ENCODE data around the gene SYT14. TPM values are rescaled to one million over a fixed set of nuclear protein-coding genes. Genes with fewer than 3 reads are reported as not detected.

The SYT14 gene
- total RNA-seq, 1 experiment from 2014 or later = 10.3 TPM

DNA sequence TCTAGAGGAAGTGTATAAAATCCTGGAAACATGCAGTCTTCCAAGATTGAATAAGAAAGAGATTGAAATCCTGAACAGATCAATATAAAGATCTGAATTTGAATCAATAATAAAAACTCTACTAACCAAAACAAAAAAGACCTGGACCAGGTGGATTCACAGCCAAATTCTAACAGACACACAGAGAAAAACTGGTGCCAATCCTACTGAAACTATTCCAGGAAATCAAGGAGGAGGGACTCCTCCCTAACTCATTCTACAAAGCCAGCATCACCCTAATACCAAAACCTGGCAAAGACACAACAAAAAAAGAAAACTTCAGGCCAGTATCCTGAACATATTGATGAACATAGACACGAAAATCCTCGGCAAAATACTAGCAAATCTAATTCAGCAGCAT lies 58.3 kb downstream of the SYT14 start:
- H3K4me1 ChIP-seq (ENCODE audit: insufficient read depth, low read length) = no peaks in the 10 kb centered on the region
- H3K18ac ChIP-seq (ENCODE audit: insufficient read length, low read depth, low read length) = no peak overlapping the region
- H2BK12ac ChIP-seq (ENCODE audit: insufficient read length, low read depth, low read length) = no peak overlapping the region
- Mint-ChIP-seq H3K4me3 (no peak overlapping the region), H3K9me3 (no peaks in the 10 kb centered on the region), H3K27ac (no peak overlapping the region), H3K36me3 (ENCODE audit: insufficient read depth in 1 of 3, low read depth in 3 of 3) (no peaks in the 10 kb centered on the region; a peak in 2 of 7 replicates), H3K4me1 (no peaks in the 10 kb centered on the region; a peak in 1 of 4 replicates), H3K27me3 (ENCODE audit: low read depth) (no peaks in the 10 kb centered on the region)
- no CpG with 5 or more reads among the region's 2 CpGs for WGBS (ENCODE audit: extremely low coverage, insufficient read length, low lambda C conversion rate)
- H2BK15ac ChIP-seq (ENCODE audit: low read depth, low read length) = no peak overlapping the region
- no peak overlapping the region for H2AFZ ChIP-seq (ENCODE audit: low read length)
- H2BK120ac ChIP-seq (ENCODE audit: low read depth, low read length, poor library complexity, severe bottlenecking) = no peak overlapping the region
- H4K8ac ChIP-seq (replicated peaks; ENCODE audit: insufficient read length, low read depth, low read length) = no peak overlapping the region
- no peak overlapping the region for H2AK5ac ChIP-seq (ENCODE audit: insufficient read length, low read length)
- H2BK5ac ChIP-seq (ENCODE audit: insufficient read length, low read length) = no peak overlapping the region
- no peak overlapping the region for H3K9ac ChIP-seq (ENCODE audit: extremely low read depth, insufficient read length, low read length)
- no peak overlapping the region for H3K14ac ChIP-seq (ENCODE audit: insufficient read depth, low read length)
- H3K79me2 ChIP-seq (ENCODE audit: insufficient read depth, low read length) = no peaks in the 10 kb centered on the region
- no peak overlapping the region for H3T11ph ChIP-seq (ENCODE audit: low read length)
- H3K56ac ChIP-seq (ENCODE audit: insufficient read length, low read depth, low read length) = no peak overlapping the region
- H4K5ac ChIP-seq (ENCODE audit: insufficient read length, low read depth, low read length) = no peak overlapping the region
- no peaks in the 10 kb centered on the region for H3K23me2 ChIP-seq (ENCODE audit: insufficient read length, low read depth, low read length, poor library complexity, severe bottlenecking)
- H3K27ac ChIP-seq (ENCODE audit: insufficient read length, low read depth, low read length) = no peak overlapping the region
- H4K20me1 ChIP-seq (ENCODE audit: control insufficient read depth, insufficient read depth, insufficient read length) = no peaks in the 10 kb centered on the region
- no peak overlapping the region for H3K4ac ChIP-seq (ENCODE audit: low read depth, low read length)
- H3K9me3 ChIP-seq (ENCODE audit: control insufficient read depth, low read depth, low read length) = no peaks in the 10 kb centered on the region
- H4K91ac ChIP-seq (ENCODE audit: insufficient read length, low read depth, low read length) = no peak overlapping the region
- no peak for DNase-seq
- H3K4me2 ChIP-seq (ENCODE audit: insufficient read depth, insufficient read length, low read length) = no peak overlapping the region
- TF ChIP-seq CTCF (conservative IDR thresholded peaks at IDR 0.05) = no peak
- H3K79me1 ChIP-seq (ENCODE audit: insufficient read depth, low read depth, low read length, poor library complexity, severe bottlenecking) = no peaks in the 10 kb centered on the region
- no peak overlapping the region for H2BK20ac ChIP-seq (ENCODE audit: low read depth, low read length, poor library complexity, severe bottlenecking)
- no peaks in the 10 kb centered on the region for H3K27me3 ChIP-seq (ENCODE audit: insufficient read depth, low read length)
- no peak overlapping the region for H3K23ac ChIP-seq (ENCODE audit: insufficient read length, low read depth, low read length)
